ENCODE measurements around the gene CYB5B.

DNA sequence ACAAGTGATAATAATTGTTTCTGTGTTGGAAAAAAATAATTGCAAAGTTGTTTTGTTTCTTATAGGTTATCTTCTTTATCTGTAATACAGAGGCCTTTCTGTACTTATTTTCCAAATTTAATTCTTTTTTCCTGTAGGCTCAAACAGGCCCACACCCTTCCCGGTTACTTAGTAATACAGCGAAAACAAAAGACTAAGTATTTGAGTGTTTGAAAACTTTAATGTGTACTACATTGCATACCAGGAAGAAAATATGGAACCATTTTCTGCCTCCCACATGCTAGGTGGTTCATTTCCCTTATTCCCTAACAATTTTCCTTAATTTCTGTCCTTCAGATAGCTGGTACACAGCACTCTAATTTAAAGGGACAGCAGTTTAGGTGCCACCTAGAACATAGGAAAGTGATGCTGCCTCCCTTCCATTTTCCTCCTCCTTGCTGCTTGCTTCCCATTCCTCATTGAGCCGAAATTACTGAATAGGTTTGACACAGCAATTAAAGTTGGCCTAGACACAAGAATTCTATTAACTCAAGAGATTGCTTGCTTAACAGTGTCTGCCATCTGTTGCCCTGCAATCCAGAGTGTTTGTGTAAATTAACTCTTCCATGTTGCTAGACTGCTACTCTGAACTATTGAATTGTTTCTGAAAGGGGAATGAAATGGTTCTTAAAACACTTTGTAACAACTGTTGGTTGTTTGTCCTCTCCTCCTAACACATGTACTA lies 24.2 kb downstream of the CYB5B start:
- TF ChIP-seq L3MBTL2 (conservative IDR thresholded peaks at IDR 0.05) (no peak), SUZ12 (IDR thresholded peaks at IDR 0.05) (no peak), FOXM1 (IDR thresholded peaks at IDR 0.05; ENCODE audit: borderline replicate concordance) (no peak), TARDBP (IDR thresholded peaks at IDR 0.05) (no peak), BHLHE40 (IDR thresholded peaks at IDR 0.05; ENCODE audit: borderline replicate concordance) (no peak)
